ENCODE results near the gene SLC1A3.
"Not testable (repeated sequence)": the region's sequence is repeated elsewhere in the genome, so short reads cannot be mapped to it uniquely, and the experiment has no call there.

Gene SLC1A3

GRCh38 chr5:36631620-36632362 lies 25.4 kb downstream of the SLC1A3 start:
- no peak for DNase-seq

- no peak for DNase-seq
Observed at GRCh38 chr5:36632363-36632664, 25.9 kb downstream of the SLC1A3 start.

GRCh38 chr5:36635721-36636390 lies 29.4 kb downstream of the SLC1A3 start:
- no peak for DNase-seq

- no peak for DNase-seq
Observed at GRCh38 chr5:36637101-36637500, 30.7 kb downstream of the SLC1A3 start.

- DNase-seq = no peak
Observed at GRCh38 chr5:36637516-36637915, 31.1 kb downstream of the SLC1A3 start.

GRCh38 chr5:36638056-36638455 lies 31.6 kb downstream of the SLC1A3 start:
- DNase-seq = no peak

GRCh38 chr5:36640949-36641348 lies 34.5 kb downstream of the SLC1A3 start:
- DNase-seq = no peak

GRCh38 chr5:36641431-36641830 lies 35.0 kb downstream of the SLC1A3 start:
- DNase-seq = no peak

GRCh38 chr5:36642089-36642488 lies 35.7 kb downstream of the SLC1A3 start:
- no peak for DNase-seq

- no peak for DNase-seq
Observed at GRCh38 chr5:36643162-36643561, 36.8 kb downstream of the SLC1A3 start.

GRCh38 chr5:36643841-36644240 lies 37.4 kb downstream of the SLC1A3 start:
- DNase-seq = not testable (repeated sequence)

GRCh38 chr5:36644727-36645126 lies 38.3 kb downstream of the SLC1A3 start:
- no peak for DNase-seq

GRCh38 chr5:36646100-36646499 lies 39.7 kb downstream of the SLC1A3 start:
- DNase-seq = no peak

- no peak for DNase-seq
Observed at GRCh38 chr5:36646507-36647023, 40.2 kb downstream of the SLC1A3 start.

GRCh38 chr5:36647046-36647445 lies 40.6 kb downstream of the SLC1A3 start:
- no peak for DNase-seq

GRCh38 chr5:36648426-36648825 lies 42.0 kb downstream of the SLC1A3 start:
- no peak for DNase-seq

GRCh38 chr5:36651761-36652685 lies 45.6 kb downstream of the SLC1A3 start:
- DNase-seq = no peak

GRCh38 chr5:36653044-36653705 lies 46.8 kb downstream of the SLC1A3 start:
- DNase-seq = no peak

GRCh38 chr5:36654564-36654963 lies 48.2 kb downstream of the SLC1A3 start:
- DNase-seq = no peak

GRCh38 chr5:36655161-36655560 lies 48.8 kb downstream of the SLC1A3 start:
- no peak for DNase-seq

- DNase-seq = no peak
Observed at GRCh38 chr5:36656556-36656955, 50.1 kb downstream of the SLC1A3 start.

GRCh38 chr5:36657563-36657995 lies 51.2 kb downstream of the SLC1A3 start:
- DNase-seq = no peak

Measured in activated CD4-positive, CD25-positive, alpha-beta regulatory T cell treated with anti-CD3 and anti-CD28 coated beads, Interleukin-2, amount 50 U/mL, for 72 hours (primary cell).